Fibroblast of lung (primary cell): ENCODE data around the gene GIPC3. TPM values are rescaled to one million over a fixed set of nuclear protein-coding genes. Genes with fewer than 3 reads are reported as not detected.

Experiments
- DNase-seq, 2 donors: peaks; one replicate each; pipeline versions ENCODE4 v3.0.0 to v3.0.0-alpha.2; 2010; ENCODE audit warnings: low read depth in 2 of 2
- H2AFZ ChIP-seq: 2 replicates; pipeline ENCODE4 v1.5.1; 2012; ENCODE audit warnings: low read length, control low read depth, inconsistent platforms
- H3K27ac ChIP-seq: 2 replicates; pipeline ENCODE4 v1.5.1; 2011; ENCODE audit warnings: low read length, control low read depth; ENCODE audit not compliant: insufficient read depth
- H3K27me3 ChIP-seq: 2 replicates; pipeline ENCODE4 v1.5.1; 2011; ENCODE audit warnings: mild to moderate bottlenecking, low read length; ENCODE audit not compliant: control insufficient read depth, insufficient read depth
- H3K36me3 ChIP-seq: 2 replicates; pipeline ENCODE4 v1.5.1; 2011; ENCODE audit warnings: low read length; ENCODE audit not compliant: control insufficient read depth, insufficient read depth
- H3K4me1 ChIP-seq: 2 replicates; pipeline ENCODE4 v1.5.1; 2011; ENCODE audit warnings: low read length; ENCODE audit not compliant: control insufficient read depth, insufficient read depth; ENCODE audit errors: extremely low read depth
- H3K4me2 ChIP-seq: 2 replicates; pipeline ENCODE4 v1.5.1; 2011; ENCODE audit warnings: low read length, control low read depth; ENCODE audit not compliant: insufficient read depth; ENCODE audit errors: extremely low read depth
- H3K4me3 ChIP-seq, 4 experiments: fragments of 200-600 bp in 1 of 4; sonication (generic) in 1 of 4; replicated peaks in 1 of 4; 2 replicates each; pipeline ENCODE4 v1.5.1; 2011 to 2016; ENCODE audit warnings: low read length in 4 of 4, low read depth in 3 of 4, mild to moderate bottlenecking in 3 of 4, control low read depth in 2 of 4, inconsistent platforms in 1 of 4, mixed read lengths in 1 of 4; ENCODE audit not compliant: insufficient read depth in 1 of 4; ENCODE audit errors: control extremely low read depth in 1 of 4
- H3K79me2 ChIP-seq: 2 replicates; pipeline ENCODE4 v1.5.1; 2012; ENCODE audit warnings: mild to moderate bottlenecking, low read length, inconsistent platforms; ENCODE audit not compliant: control insufficient read depth, insufficient read depth
- H3K9ac ChIP-seq: 2 replicates; pipeline ENCODE4 v1.5.1; 2011; ENCODE audit warnings: mild to moderate bottlenecking, low read length, control low read depth; ENCODE audit not compliant: insufficient read depth
- H3K9me3 ChIP-seq: 2 replicates; pipeline ENCODE4 v1.5.1; 2012; ENCODE audit warnings: low read depth, low read length; ENCODE audit not compliant: control insufficient read depth, insufficient read depth
- H4K20me1 ChIP-seq: 2 replicates; pipeline ENCODE4 v1.5.1; 2011; ENCODE audit warnings: low read length; ENCODE audit not compliant: control insufficient read depth, insufficient read depth; ENCODE audit errors: extremely low read depth
- EZH2 ChIP-seq: IDR thresholded peaks from 2 replicates; pipeline ENCODE4 v1.5.1; 2012; ENCODE audit warnings: low read length, control low read depth, mild to moderate bottlenecking; ENCODE audit errors: missing control alignments
- polyA plus RNA-seq, 2 donors: library from polyadenylated mRNA; depleted of rRNA in 1 of 2; stranded (reverse) in 1 of 2; unstranded in 1 of 2; fragments of >200 nt; gene quantifications; 2 replicates each; pipeline ENCODE4 v1.2.1, GENCODE V29; 2011 to 2012; ENCODE audit warnings: missing spikeins in 1 of 2
- total RNA-seq: library from RNA; depleted of rRNA; stranded (reverse); fragments of >200 nt; gene quantifications from 2 replicates; pipeline ENCODE4 v1.2.1, GENCODE V29; 2014
- TF ChIP-seq, protein P1 (sequence below), 2 donors: IDR thresholded peaks in 1 of 2; conservative IDR thresholded peaks in 1 of 2; 1 replicate in 1 of 2; 2 replicates in 1 of 2; pipeline ENCODE4 v1.5.1; 2011 to 2012; ENCODE audit warnings: low read length in 2 of 2, control low read depth in 1 of 2, inconsistent platforms in 1 of 2, low read depth in 1 of 2, mild to moderate bottlenecking in 1 of 2

GIPC3 gene
- total and polyA plus RNA-seq, 2 donors (not counting 1 experiment from before 2014, with no cell fraction given): under 0.01 to 0.60 TPM

DNA sequence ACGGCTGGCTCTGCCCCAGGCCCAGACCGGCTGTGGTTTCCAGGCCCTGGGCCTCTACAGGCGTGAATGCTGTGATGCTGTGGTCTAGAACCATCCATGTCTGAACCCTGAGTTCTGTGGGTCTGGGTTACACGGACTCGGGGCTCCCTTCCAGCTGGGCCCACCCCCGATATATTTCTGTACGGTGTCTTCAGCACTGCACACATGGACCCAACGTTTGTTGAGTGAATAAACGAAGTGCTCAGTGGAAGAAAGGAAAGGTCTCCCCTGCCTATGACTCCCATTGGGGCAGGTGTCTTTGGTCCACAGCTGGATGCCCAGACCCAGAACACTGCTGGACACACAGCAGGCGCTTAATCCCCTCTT, 39.6 kb upstream of the GIPC3 start:
- no peaks in the 10 kb centered on the region for H3K4me1 ChIP-seq
- TF ChIP-seq EZH2: no peak
- TF ChIP-seq, protein P1, sequence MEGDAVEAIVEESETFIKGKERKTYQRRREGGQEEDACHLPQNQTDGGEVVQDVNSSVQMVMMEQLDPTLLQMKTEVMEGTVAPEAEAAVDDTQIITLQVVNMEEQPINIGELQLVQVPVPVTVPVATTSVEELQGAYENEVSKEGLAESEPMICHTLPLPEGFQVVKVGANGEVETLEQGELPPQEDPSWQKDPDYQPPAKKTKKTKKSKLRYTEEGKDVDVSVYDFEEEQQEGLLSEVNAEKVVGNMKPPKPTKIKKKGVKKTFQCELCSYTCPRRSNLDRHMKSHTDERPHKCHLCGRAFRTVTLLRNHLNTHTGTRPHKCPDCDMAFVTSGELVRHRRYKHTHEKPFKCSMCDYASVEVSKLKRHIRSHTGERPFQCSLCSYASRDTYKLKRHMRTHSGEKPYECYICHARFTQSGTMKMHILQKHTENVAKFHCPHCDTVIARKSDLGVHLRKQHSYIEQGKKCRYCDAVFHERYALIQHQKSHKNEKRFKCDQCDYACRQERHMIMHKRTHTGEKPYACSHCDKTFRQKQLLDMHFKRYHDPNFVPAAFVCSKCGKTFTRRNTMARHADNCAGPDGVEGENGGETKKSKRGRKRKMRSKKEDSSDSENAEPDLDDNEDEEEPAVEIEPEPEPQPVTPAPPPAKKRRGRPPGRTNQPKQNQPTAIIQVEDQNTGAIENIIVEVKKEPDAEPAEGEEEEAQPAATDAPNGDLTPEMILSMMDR (conservative IDR thresholded peaks at IDR 0.05 in 1 of 2, IDR thresholded peaks at IDR 0.05 in 1 of 2; ENCODE audit: low read depth in 1 of 2, low read length in 2 of 2): no peak
- no peaks in the 10 kb centered on the region for H3K9me3 ChIP-seq
- no peaks in the 10 kb centered on the region for H4K20me1 ChIP-seq
- no peaks in the 10 kb centered on the region for H3K79me2 ChIP-seq
- no peak overlapping the region for H2AFZ ChIP-seq
- H3K27me3 ChIP-seq: no peaks in the 10 kb centered on the region
- no peak overlapping the region for H3K27ac ChIP-seq
- H3K4me3 ChIP-seq: no peak overlapping the region
- H3K4me2 ChIP-seq: no peak overlapping the region
- H3K36me3 ChIP-seq: peaks cover 17% of the 10 kb centered on the region
- no peak overlapping the region for H3K9ac ChIP-seq
- no peak for DNase-seq

DNA sequence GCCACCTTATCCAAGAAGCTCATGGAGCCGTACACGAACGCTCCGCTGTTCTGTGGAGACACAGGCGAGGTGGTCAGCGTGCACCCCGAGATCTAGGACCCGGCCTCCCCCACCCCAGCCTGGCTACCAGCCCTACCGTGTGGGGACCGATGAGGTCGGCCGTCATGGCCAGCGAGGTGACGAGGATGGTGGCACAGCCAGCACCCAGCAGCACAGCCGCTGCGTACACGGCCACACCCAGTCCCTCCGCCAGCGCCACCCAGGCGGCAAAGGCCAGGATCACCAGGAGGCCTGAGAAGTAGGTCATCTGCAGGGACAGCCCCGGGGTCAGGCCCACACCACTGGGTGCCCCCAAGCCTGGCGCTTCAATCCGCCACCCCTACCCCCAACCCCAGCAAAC, 39.2 kb upstream of the GIPC3 start:
- H4K20me1 ChIP-seq: no peaks in the 10 kb centered on the region
- H3K36me3 ChIP-seq: peaks cover 20% of the 10 kb centered on the region
- no peak overlapping the region for H3K4me3 ChIP-seq
- no peaks in the 10 kb centered on the region for H3K27me3 ChIP-seq
- TF ChIP-seq, protein P1 (conservative IDR thresholded peaks at IDR 0.05 in 1 of 2, IDR thresholded peaks at IDR 0.05 in 1 of 2; ENCODE audit: low read depth in 1 of 2, low read length in 2 of 2): no peak
- no peaks in the 10 kb centered on the region for H3K79me2 ChIP-seq
- H3K9ac ChIP-seq: no peak overlapping the region
- H3K9me3 ChIP-seq: no peaks in the 10 kb centered on the region
- H3K4me1 ChIP-seq: no peaks in the 10 kb centered on the region
- DNase-seq: no peak
- no peak overlapping the region for H3K27ac ChIP-seq
- H3K4me2 ChIP-seq: no peak overlapping the region
- no peak overlapping the region for H2AFZ ChIP-seq

DNA sequence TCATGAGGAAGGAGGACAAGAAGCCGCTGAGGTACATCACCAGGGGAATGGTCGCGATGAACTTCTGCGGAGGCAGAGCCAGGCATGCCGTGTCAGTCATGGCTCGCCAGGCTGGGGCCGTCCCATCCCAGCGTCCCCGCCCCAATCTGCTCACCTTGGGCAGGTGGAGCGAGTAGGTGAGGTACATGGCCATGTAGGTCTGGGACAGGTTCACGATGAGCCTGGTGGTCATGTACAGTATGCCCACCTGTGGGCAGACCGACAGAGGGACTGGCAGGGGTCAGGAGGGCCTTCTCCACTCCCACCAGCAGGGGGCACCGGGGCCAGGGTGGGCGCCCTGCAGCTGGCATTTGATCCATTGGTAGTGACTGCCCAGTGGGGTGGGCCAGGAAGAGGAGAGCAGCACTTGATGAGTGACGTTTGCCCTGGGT, 38.0 kb upstream of the GIPC3 start:
- Histone ChIP-seq H2AFZ (no peak overlapping the region), H3K27ac (no peak overlapping the region), H3K9me3 (no peaks in the 10 kb centered on the region), H3K4me1 (no peaks in the 10 kb centered on the region), H3K9ac (no peak overlapping the region), H3K79me2 (no peaks in the 10 kb centered on the region), H3K4me3 (no peak overlapping the region), H3K36me3 (peaks cover 20% of the 10 kb centered on the region), H3K4me2 (no peak overlapping the region), H3K27me3 (no peaks in the 10 kb centered on the region), H4K20me1 (no peaks in the 10 kb centered on the region)
- TF ChIP-seq, protein P1 (conservative IDR thresholded peaks at IDR 0.05 in 1 of 2, IDR thresholded peaks at IDR 0.05 in 1 of 2; ENCODE audit: low read depth in 1 of 2, low read length in 2 of 2): peak; percentile 49 to 63
- no peak for TF ChIP-seq EZH2
- no peak for DNase-seq
